KBM-7 (cell line): ENCODE data around the gene SLC9A3.
A peak's percentile ranks its signal among the peaks of the same experiment; 100 is the strongest.

ENCODE experiments used
- DNase-seq: peaks from one replicate; pipeline ENCODE4 v3.0.0-alpha.2; 2015
- in situ Hi-C: fragments of 300-500 bp; cut with MboI; formaldehyde crosslinking; loops from 2 replicates; pipeline ENCODE4 v1.14.3; 2020; ENCODE audit warnings: low sequenced_read_pairs, low pct_unique_long_range_greater_than_20kb, mixed read lengths

Gene SLC9A3

GRCh38 chr5:530001-530955 lies 6.0 kb upstream of the SLC9A3 start:
- in situ Hi-C loops = no loop called here

GRCh38 chr5:528629-529511 lies 4.6 kb upstream of the SLC9A3 start:
- in situ Hi-C loops = no loop called here
- peak; percentile 28 for DNase-seq

More at GRCh38 chr5:530001-530955, 6.0 kb upstream of the SLC9A3 start:
- peak; percentile 83 for DNase-seq

- DNase-seq = no peak
- in situ Hi-C loops = no loop called here
Measured at GRCh38 chr5:527646-528628, 3.7 kb upstream of the SLC9A3 start.

- DNase-seq = no peak
- in situ Hi-C loops = no loop called here
Measured at GRCh38 chr5:526456-527088, 2.3 kb upstream of the SLC9A3 start.

- in situ Hi-C loops = no loop called here
- DNase-seq = no peak
Measured at GRCh38 chr5:525916-526315, 1.7 kb upstream of the SLC9A3 start.

- in situ Hi-C loops = no loop called here
- DNase-seq = no peak
Measured at GRCh38 chr5:524973-525761, 918 bp upstream of the SLC9A3 start.

- DNase-seq = no peak
- in situ Hi-C loops = no loop called here
Measured at GRCh38 chr5:523441-524222, 617 bp downstream of the SLC9A3 start.

GRCh38 chr5:522899-523440 lies 1.3 kb downstream of the SLC9A3 start:
- DNase-seq = no peak
- in situ Hi-C loops = no loop called here

GRCh38 chr5:522116-522515 lies 2.1 kb downstream of the SLC9A3 start:
- in situ Hi-C loops = no loop called here
- no peak for DNase-seq

- in situ Hi-C loops = no loop called here
- DNase-seq = no peak
Measured at GRCh38 chr5:521680-522079, 2.6 kb downstream of the SLC9A3 start.

- DNase-seq = no peak
- in situ Hi-C loops = no loop called here
Measured at GRCh38 chr5:520850-521226, 3.4 kb downstream of the SLC9A3 start.

GRCh38 chr5:520196-520849 lies 3.9 kb downstream of the SLC9A3 start:
- in situ Hi-C loops = no loop called here
- no peak for DNase-seq

- DNase-seq = no peak
Measured at GRCh38 chr5:518721-519120, 5.5 kb downstream of the SLC9A3 start.

GRCh38 chr5:517535-518100 lies 6.6 kb downstream of the SLC9A3 start:
- in situ Hi-C loops = no loop called here
- DNase-seq = no peak

More at GRCh38 chr5:518721-519120, 5.5 kb downstream of the SLC9A3 start:
- in situ Hi-C loops = no loop called here

GRCh38 chr5:516980-517379 lies 7.3 kb downstream of the SLC9A3 start:
- in situ Hi-C loops = no loop called here
- no peak for DNase-seq

- in situ Hi-C loops = no loop called here
- no peak for DNase-seq
Measured at GRCh38 chr5:516338-516925, 7.8 kb downstream of the SLC9A3 start.
